Left lung (tissue), 10 donors: ENCODE data around the gene CACNB1. TPM values are rescaled to one million over a fixed set of nuclear protein-coding genes. Genes with fewer than 3 reads are reported as not detected.

ENCODE experiments used
- ATAC-seq: fragments of 200-7000 bp; cut with Tn5 transposase; one replicate; pipeline ENCODE4 v1.9.1; 2020; ENCODE audit warnings: moderate library complexity
- DNase-seq, 4 donors: peaks; one replicate each; pipeline ENCODE4 v3.0.0-alpha.2; 2013 to 2020
- H3K27ac ChIP-seq, 2 donors: fragments of 200-600 bp; sonication (generic) in 1 of 2; one replicate each; pipeline versions ENCODE4 v1.5.0 to v1.8.0; 2020 to 2021
- H3K27me3 ChIP-seq, 2 donors: fragments of 200-600 bp; sonication (generic) in 1 of 2; one replicate each; pipeline versions ENCODE4 v1.5.0 to v1.8.0; 2020 to 2021
- H3K36me3 ChIP-seq, 2 donors: fragments of 200-600 bp; sonication (generic) in 1 of 2; one replicate each; pipeline versions ENCODE4 v1.5.0 to v1.8.0; 2020 to 2021
- H3K4me1 ChIP-seq, 2 donors: fragments of 200-600 bp; one replicate each; pipeline ENCODE4 v1.8.0; 2021
- H3K4me3 ChIP-seq, 2 donors: fragments of 200-600 bp; sonication (generic) in 1 of 2; one replicate each; pipeline versions ENCODE4 v1.5.0 to v1.8.0; 2020 to 2021; ENCODE audit warnings: mild to moderate bottlenecking in 1 of 2
- H3K9me3 ChIP-seq, 2 donors: fragments of 200-600 bp; sonication (generic) in 1 of 2; one replicate each; pipeline versions ENCODE4 v1.5.0 to v1.8.0; 2020 to 2021
- intact Hi-C, 2 donors: fragments of 100-400 bp; cut with DNase I; formaldehyde crosslinking; loops; one replicate each; pipeline versions ENCODE4 v1.11.2 to v1.14.2; 2022
- polyA plus RNA-seq, 6 donors: library from polyadenylated mRNA; unstranded; fragments of 120-200 nt; gene quantifications; one replicate each; pipeline ENCODE4 v1.2.1, GENCODE V29; 2013; ENCODE audit not compliant: insufficient read length in 6 of 6
- total RNA-seq, 2 donors: library from RNA; stranded (reverse); fragmentation: NEBNext Ultra II Directional; extraction: Animal tissue kit (Norgen Biotek cat#: 25700); gene quantifications; one replicate each; pipeline ENCODE4 v1.2.1, GENCODE V29; 2021
- TF ChIP-seq, protein P1 (sequence below), 2 donors: fragments of 200-600 bp; sonication (generic) in 1 of 2; IDR thresholded peaks; one replicate each; pipeline versions ENCODE4 v1.5.0 to v1.8.0; 2021; ENCODE audit warnings: antibody characterized with exemption in 2 of 2
- donor health status: DM: no; HTN: yes; CAD: no.
- donor health status: DM: no; HTN: no; CAD: no.

Gene CACNB1
- total and polyA plus RNA-seq, 8 donors: 9.4 to 31.4 (median 13.3) TPM

DNA sequence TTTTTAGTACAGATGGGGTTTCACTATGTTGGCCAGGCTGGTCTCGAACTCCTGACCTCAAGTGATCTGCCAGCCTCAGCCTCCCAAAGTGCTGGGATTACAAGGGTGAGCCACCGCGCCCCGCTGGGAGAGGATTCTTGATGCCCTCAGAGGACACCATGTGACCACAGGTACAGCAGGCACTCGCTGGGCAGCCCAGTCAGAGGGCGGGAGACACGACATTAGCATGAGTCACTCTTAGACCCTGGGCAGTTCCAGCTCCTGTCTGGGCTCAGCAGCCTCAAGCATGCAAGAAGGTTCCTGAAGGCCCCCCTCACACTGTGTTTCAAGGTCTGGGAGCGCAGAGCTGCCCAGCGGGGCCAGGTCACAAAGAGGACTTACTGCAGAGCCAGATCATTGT is 16.4 kb upstream of the CACNB1 start:
- Histone ChIP-seq H3K27ac (no peak overlapping the region), H3K27me3 (peaks cover 0 to 77% of the 10 kb centered on the region in 2 donors), H3K4me3 (no peak overlapping the region), H3K36me3 (no peaks in the 10 kb centered on the region), H3K4me1 (peaks cover 7 to 20% of the 10 kb centered on the region in 2 donors), H3K9me3 (no peaks in the 10 kb centered on the region)
- DNase-seq (peak in 1 of 4 donors; percentile 81), ATAC-seq (peak; percentile 66)
- TF ChIP-seq, protein P1, sequence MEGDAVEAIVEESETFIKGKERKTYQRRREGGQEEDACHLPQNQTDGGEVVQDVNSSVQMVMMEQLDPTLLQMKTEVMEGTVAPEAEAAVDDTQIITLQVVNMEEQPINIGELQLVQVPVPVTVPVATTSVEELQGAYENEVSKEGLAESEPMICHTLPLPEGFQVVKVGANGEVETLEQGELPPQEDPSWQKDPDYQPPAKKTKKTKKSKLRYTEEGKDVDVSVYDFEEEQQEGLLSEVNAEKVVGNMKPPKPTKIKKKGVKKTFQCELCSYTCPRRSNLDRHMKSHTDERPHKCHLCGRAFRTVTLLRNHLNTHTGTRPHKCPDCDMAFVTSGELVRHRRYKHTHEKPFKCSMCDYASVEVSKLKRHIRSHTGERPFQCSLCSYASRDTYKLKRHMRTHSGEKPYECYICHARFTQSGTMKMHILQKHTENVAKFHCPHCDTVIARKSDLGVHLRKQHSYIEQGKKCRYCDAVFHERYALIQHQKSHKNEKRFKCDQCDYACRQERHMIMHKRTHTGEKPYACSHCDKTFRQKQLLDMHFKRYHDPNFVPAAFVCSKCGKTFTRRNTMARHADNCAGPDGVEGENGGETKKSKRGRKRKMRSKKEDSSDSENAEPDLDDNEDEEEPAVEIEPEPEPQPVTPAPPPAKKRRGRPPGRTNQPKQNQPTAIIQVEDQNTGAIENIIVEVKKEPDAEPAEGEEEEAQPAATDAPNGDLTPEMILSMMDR (IDR thresholded peaks at IDR 0.05): no peak
- intact Hi-C loops: no loop called here

GRCh38 chr17:39212841-39213480 is 15.5 kb upstream of the CACNB1 start:
- ATAC-seq: peak; percentile 62
- H3K27ac ChIP-seq: peak overlapping the region in 1 of 2 donors; percentile 53
- peaks cover 0 to 70% of the 10 kb centered on the region in 2 donors for H3K27me3 ChIP-seq
- TF ChIP-seq, protein P1 (IDR thresholded peaks at IDR 0.05): no peak
- peaks cover 7 to 29% of the 10 kb centered on the region in 2 donors for H3K4me1 ChIP-seq
- no peak overlapping the region for H3K4me3 ChIP-seq
- no peaks in the 10 kb centered on the region for H3K9me3 ChIP-seq
- no peaks in the 10 kb centered on the region for H3K36me3 ChIP-seq
- peak in 3 of 4 donors; percentile 55 to 86 (median 79) for DNase-seq
- intact Hi-C loops: no loop called here

DNA sequence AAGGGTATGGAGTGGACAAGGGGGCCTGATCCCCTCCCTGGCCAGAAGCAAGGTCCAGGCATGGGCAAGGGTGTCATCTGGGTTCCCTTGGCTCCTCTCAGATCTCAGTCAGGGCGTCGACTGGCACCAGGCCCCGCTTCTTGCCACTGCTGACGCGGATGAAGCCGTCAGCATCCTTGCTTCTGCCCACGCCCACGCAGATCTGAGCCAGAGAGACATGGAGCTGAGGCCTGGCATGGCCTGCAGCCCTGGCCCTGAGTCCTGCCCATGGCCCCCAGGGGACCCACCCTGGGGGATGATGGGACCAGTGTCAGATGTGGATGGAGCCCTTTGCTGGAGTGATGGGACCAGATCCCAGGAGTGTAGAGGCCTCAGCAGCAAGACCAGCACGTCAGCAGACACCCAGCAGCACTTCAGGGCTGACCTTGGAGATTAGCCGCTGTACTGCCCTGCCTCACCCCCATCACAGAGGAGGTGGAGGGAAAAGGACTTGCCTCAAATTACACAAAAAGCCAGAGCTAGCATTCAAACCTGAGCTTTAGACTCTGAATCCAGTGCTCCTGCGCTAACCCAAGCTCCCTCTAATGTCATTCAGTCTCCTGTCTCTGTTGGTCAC is 14.8 kb upstream of the CACNB1 start:
- intact Hi-C loops: no loop called here
- H3K4me1 ChIP-seq: peaks cover 7 to 29% of the 10 kb centered on the region in 2 donors
- H3K27me3 ChIP-seq: peaks cover 0 to 63% of the 10 kb centered on the region in 2 donors
- no peak for DNase-seq
- H3K27ac ChIP-seq: peak overlapping the region in 1 of 2 donors; percentile 53
- ATAC-seq: no peak
- no peaks in the 10 kb centered on the region for H3K36me3 ChIP-seq
- no peaks in the 10 kb centered on the region for H3K9me3 ChIP-seq
- H3K4me3 ChIP-seq: no peak overlapping the region
- TF ChIP-seq, protein P1 (IDR thresholded peaks at IDR 0.05): no peak

DNA sequence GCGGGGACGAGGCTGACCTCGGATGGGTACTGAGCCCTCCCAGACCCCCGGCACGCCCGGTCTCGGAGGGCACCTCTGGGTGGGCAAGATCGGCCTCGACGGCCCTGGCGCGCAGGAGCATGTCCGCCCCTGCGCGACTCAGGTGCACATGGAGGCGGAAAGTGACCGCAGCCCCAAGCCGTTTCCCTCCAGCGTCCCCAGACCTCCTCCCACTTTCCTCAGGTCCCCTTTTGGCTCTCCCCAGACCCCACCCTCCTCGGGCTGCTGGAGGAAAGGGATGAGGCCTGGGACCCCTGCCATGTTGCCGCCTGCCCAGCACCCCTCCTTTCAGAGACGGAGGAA is 12.6 kb upstream of the CACNB1 start:
- TF ChIP-seq, protein P1 (IDR thresholded peaks at IDR 0.05): no peak
- DNase-seq (no peak), ATAC-seq (no peak)
- no peaks in the 10 kb centered on the region for H3K9me3 ChIP-seq
- peaks cover 7 to 29% of the 10 kb centered on the region in 2 donors for H3K4me1 ChIP-seq
- peaks cover 0 to 9% of the 10 kb centered on the region in 2 donors for H3K36me3 ChIP-seq
- peak overlapping the region; percentile 21 to 32 for H3K4me3 ChIP-seq
- peak overlapping the region; percentile 55 to 83 for H3K27ac ChIP-seq
- H3K27me3 ChIP-seq: peaks cover 0 to 41% of the 10 kb centered on the region in 2 donors
- intact Hi-C loops: no loop called here

- H3K9me3 ChIP-seq: no peaks in the 10 kb centered on the region
- TF ChIP-seq, protein P1 (IDR thresholded peaks at IDR 0.05): no peak
- H3K4me1 ChIP-seq: peaks cover 7 to 29% of the 10 kb centered on the region in 2 donors
- peaks cover 0 to 15% of the 10 kb centered on the region in 2 donors for H3K36me3 ChIP-seq
- intact Hi-C loops: no loop called here
- ATAC-seq (peak; percentile 53), DNase-seq (peak in 3 of 4 donors; percentile 83 to 89 (median 86))
- H3K4me3 ChIP-seq: peak overlapping the region; percentile 21 to 32
- peak overlapping the region; percentile 55 to 83 for H3K27ac ChIP-seq
- H3K27me3 ChIP-seq: peaks cover 0 to 36% of the 10 kb centered on the region in 2 donors
These were observed 12.0 kb upstream of the CACNB1 start for GRCh38 chr17:39209317-39210092.
